Ishikawa (cell line): Measurements from ENCODE around the gene GABRR3.

Experiments
- NFIC ChIP-seq: IDR thresholded peaks from 2 replicates; pipeline ENCODE4 v1.6.1; 2012
- TAF1 ChIP-seq: IDR thresholded peaks from 2 replicates; pipeline ENCODE4 v1.6.1; 2012; ENCODE audit warnings: low read depth, mild to moderate bottlenecking
- YY1 ChIP-seq: IDR thresholded peaks from 2 replicates; pipeline ENCODE4 v1.6.1; 2012; ENCODE audit warnings: low read depth
- ZBTB7A ChIP-seq: IDR thresholded peaks from 2 replicates; pipeline ENCODE4 v1.6.1; 2012; ENCODE audit warnings: low read depth
- TF ChIP-seq, protein P1 (sequence below): IDR thresholded peaks from 2 replicates; pipeline ENCODE4 v1.6.1; 2012; ENCODE audit warnings: low read depth, mild to moderate bottlenecking
- TF ChIP-seq, protein P2 (sequence below): IDR thresholded peaks from 2 replicates; pipeline ENCODE4 v1.6.1; 2012

DNA sequence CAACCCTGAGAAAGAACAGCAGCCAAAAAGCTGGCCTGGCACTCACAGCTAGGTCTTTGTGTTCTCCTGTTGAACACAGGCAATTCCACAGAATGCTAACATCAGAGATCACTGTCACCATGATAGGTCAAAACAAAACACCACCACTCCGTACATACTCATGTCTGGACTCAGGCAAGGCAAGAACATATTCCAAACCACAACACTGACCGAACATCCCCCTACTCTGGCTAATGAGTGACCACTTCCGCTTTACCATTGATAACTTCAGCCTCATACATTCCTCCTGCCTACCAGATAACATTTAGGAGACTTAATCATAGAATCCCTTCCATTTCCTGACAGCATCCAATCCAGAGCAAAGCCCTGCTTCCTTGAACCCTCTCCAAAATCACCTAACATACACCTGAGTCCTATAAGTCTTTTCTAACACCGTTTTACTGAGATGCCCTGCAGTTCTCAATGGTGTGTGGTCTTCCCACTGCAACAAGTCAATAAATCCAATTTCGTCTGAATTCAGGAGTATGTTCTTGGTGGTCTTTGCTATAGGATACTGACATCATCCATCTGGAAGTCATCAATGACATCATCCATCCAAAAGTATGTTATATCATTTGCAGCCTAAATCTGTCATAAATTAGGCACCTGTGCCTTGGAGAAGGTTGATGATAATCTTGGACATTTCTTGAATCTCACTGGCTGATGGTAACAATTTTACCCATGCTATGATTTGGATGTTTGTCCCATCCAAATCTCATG lies 86.6 kb downstream of the GABRR3 start:
- TF ChIP-seq NFIC (no peak), TAF1 (no peak), ZBTB7A (no peak), YY1 (no peak)
- TF ChIP-seq, protein P1, sequence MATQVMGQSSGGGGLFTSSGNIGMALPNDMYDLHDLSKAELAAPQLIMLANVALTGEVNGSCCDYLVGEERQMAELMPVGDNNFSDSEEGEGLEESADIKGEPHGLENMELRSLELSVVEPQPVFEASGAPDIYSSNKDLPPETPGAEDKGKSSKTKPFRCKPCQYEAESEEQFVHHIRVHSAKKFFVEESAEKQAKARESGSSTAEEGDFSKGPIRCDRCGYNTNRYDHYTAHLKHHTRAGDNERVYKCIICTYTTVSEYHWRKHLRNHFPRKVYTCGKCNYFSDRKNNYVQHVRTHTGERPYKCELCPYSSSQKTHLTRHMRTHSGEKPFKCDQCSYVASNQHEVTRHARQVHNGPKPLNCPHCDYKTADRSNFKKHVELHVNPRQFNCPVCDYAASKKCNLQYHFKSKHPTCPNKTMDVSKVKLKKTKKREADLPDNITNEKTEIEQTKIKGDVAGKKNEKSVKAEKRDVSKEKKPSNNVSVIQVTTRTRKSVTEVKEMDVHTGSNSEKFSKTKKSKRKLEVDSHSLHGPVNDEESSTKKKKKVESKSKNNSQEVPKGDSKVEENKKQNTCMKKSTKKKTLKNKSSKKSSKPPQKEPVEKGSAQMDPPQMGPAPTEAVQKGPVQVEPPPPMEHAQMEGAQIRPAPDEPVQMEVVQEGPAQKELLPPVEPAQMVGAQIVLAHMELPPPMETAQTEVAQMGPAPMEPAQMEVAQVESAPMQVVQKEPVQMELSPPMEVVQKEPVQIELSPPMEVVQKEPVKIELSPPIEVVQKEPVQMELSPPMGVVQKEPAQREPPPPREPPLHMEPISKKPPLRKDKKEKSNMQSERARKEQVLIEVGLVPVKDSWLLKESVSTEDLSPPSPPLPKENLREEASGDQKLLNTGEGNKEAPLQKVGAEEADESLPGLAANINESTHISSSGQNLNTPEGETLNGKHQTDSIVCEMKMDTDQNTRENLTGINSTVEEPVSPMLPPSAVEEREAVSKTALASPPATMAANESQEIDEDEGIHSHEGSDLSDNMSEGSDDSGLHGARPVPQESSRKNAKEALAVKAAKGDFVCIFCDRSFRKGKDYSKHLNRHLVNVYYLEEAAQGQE, result no peak
- TF ChIP-seq, protein P2, sequence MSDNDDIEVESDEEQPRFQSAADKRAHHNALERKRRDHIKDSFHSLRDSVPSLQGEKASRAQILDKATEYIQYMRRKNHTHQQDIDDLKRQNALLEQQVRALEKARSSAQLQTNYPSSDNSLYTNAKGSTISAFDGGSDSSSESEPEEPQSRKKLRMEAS, result no peak
